HEK293 (cell line): ENCODE data around the gene BMPR2.

Source experiments
- CTCF ChIA-PET: fragments of 350-600 bp; formaldehyde crosslinking; extraction: SDS; loops from one replicate; lab custom pipeline; 2021; ENCODE audit warnings: antibody characterized with exemption; lab: Yijun Ruan, JAX
- POLR2A ChIA-PET: fragments of 300-600 bp; formaldehyde crosslinking; extraction: SDS; loops from one replicate; lab custom pipeline; 2020; ENCODE audit warnings: antibody characterized with exemption, inconsistent platforms; lab: Yijun Ruan, JAX
- H3K27ac ChIP-seq: fragments of 200-500 bp; sonication (Bioruptor generic); 2 replicates; pipeline ENCODE4 v1.5.1; 2014; ENCODE audit warnings: low read depth, low read length, control low read depth, inconsistent platforms; ENCODE audit errors: extremely low read depth
- H3K36me3 ChIP-seq, 2 experiments: fragments of 200-500 bp in 1 of 2; sonication (Bioruptor generic) in 1 of 2; 1 replicate in 1 of 2; 2 replicates in 1 of 2; pipeline ENCODE4 v1.5.1; 2014 to 2017; ENCODE audit warnings: inconsistent platforms in 2 of 2, low read length in 2 of 2; ENCODE audit not compliant: control insufficient read depth in 2 of 2, insufficient read depth in 1 of 2
- H3K4me1 ChIP-seq: fragments of 200-500 bp; sonication (Bioruptor generic); 2 replicates; pipeline ENCODE4 v1.5.1; 2014; ENCODE audit warnings: mild to moderate bottlenecking, low read length, inconsistent platforms; ENCODE audit not compliant: control insufficient read depth, insufficient read depth
- H3K4me3 ChIP-seq: 2 replicates; pipeline ENCODE4 v1.5.1; 2011; ENCODE audit warnings: low read depth, mild to moderate bottlenecking, control low read depth, low read length, moderate library complexity
- H3K9me3 ChIP-seq: fragments of 200-500 bp; sonication (Bioruptor generic); 2 replicates; pipeline ENCODE4 v1.5.1; 2014; ENCODE audit warnings: low read depth, low read length, inconsistent platforms; ENCODE audit not compliant: control insufficient read depth, insufficient read depth
- FEZF1 ChIP-seq: fragments of 450-650 bp; formaldehyde crosslinking; IDR thresholded peaks from 2 replicates; pipeline ENCODE4 v1.5.1; 2016; ENCODE audit warnings: missing biosample characterization, missing genetic modification characterization
- SP3 ChIP-seq: fragments of 450-650 bp; formaldehyde crosslinking; IDR thresholded peaks from 2 replicates; pipeline ENCODE4 v1.5.1; 2016; ENCODE audit warnings: missing biosample characterization, missing genetic modification characterization
- ZBTB17 ChIP-seq: fragments of 450-650 bp; formaldehyde crosslinking; IDR thresholded peaks from 2 replicates; pipeline ENCODE4 v1.5.1; 2016; ENCODE audit warnings: missing biosample characterization, missing genetic modification characterization
- ZNF10 ChIP-seq: fragments of 450-650 bp; formaldehyde crosslinking; IDR thresholded peaks from 2 replicates; pipeline ENCODE4 v1.5.1; 2017; ENCODE audit warnings: missing biosample characterization, missing genetic modification characterization
- ZNF16 ChIP-seq: fragments of 450-650 bp; formaldehyde crosslinking; IDR thresholded peaks from 2 replicates; pipeline ENCODE4 v1.5.1; 2016; ENCODE audit warnings: low read depth, missing biosample characterization, missing genetic modification characterization
- ZNF529 ChIP-seq: fragments of 450-650 bp; formaldehyde crosslinking; IDR thresholded peaks from 2 replicates; pipeline ENCODE4 v1.5.1; 2017; ENCODE audit warnings: missing genetic modification characterization, missing biosample characterization; ENCODE audit not compliant: insufficient replicate concordance
- ZNF555 ChIP-seq: fragments of 450-650 bp; formaldehyde crosslinking; conservative IDR thresholded peaks from 2 replicates; pipeline ENCODE4 v1.5.1; 2017; ENCODE audit warnings: missing biosample characterization, mild to moderate bottlenecking, missing genetic modification characterization, inconsistent platforms
- ZNF560 ChIP-seq: fragments of 450-650 bp; formaldehyde crosslinking; IDR thresholded peaks from 2 replicates; pipeline ENCODE4 v1.5.1; 2017; ENCODE audit warnings: missing biosample characterization, missing genetic modification characterization, borderline replicate concordance
- ZNF600 ChIP-seq: fragments of 450-650 bp; formaldehyde crosslinking; IDR thresholded peaks from 2 replicates; pipeline ENCODE4 v1.5.1; 2016; ENCODE audit warnings: missing biosample characterization, missing genetic modification characterization
- ZSCAN16 ChIP-seq: fragments of 450-650 bp; formaldehyde crosslinking; IDR thresholded peaks from 2 replicates; pipeline ENCODE4 v1.5.1; 2016; ENCODE audit warnings: missing biosample characterization, missing genetic modification characterization
- TF ChIP-seq, protein P1 (sequence below): fragments of 450-650 bp; formaldehyde crosslinking; IDR thresholded peaks from 2 replicates; pipeline ENCODE4 v1.5.1; 2016; ENCODE audit warnings: missing biosample characterization, missing genetic modification characterization
- TF ChIP-seq, protein P2 (sequence below): fragments of 450-650 bp; formaldehyde crosslinking; IDR thresholded peaks from 2 replicates; pipeline ENCODE4 v1.5.1; 2016; ENCODE audit warnings: missing biosample characterization, missing genetic modification characterization
- TF ChIP-seq, protein P3 (sequence below): fragments of 450-650 bp; formaldehyde crosslinking; IDR thresholded peaks from 2 replicates; pipeline ENCODE4 v1.5.1; 2017; ENCODE audit warnings: missing biosample characterization, mild to moderate bottlenecking, missing genetic modification characterization, moderate library complexity

BMPR2 gene

DNA sequence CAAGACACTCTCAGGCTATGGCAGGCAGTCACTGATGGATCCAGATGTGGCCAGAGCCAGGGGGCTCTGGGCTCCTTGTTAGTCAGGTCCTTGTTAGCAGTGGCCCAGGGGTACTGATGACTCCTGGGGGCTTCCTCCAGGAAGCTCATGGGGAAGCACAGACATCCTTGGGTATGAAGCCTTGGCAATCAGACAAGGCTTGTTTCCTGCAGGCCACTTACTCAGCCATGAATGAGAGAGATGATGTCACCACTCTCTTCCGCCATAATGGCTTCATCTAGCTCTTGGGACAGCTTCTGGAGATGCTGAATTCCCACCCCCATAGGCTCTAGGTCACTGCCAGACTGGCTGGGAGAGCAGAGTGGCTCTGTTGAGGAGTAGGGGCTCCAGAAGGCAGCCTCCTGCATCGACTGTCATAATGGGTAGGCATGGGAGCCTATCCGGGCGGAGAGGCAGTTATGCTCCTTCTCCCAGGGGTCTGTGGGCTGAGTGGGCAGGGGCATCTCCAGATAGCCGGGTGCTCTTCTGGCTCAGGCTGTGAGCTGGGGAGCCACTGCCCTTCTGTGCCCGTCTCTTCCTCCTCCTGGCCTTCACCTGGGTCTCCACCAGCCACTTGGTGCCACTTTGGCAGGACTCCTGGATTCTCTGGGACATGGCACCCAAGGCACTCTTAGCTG, 40.2 kb upstream of the BMPR2 start (continued):
- TF ChIP-seq, protein P1, sequence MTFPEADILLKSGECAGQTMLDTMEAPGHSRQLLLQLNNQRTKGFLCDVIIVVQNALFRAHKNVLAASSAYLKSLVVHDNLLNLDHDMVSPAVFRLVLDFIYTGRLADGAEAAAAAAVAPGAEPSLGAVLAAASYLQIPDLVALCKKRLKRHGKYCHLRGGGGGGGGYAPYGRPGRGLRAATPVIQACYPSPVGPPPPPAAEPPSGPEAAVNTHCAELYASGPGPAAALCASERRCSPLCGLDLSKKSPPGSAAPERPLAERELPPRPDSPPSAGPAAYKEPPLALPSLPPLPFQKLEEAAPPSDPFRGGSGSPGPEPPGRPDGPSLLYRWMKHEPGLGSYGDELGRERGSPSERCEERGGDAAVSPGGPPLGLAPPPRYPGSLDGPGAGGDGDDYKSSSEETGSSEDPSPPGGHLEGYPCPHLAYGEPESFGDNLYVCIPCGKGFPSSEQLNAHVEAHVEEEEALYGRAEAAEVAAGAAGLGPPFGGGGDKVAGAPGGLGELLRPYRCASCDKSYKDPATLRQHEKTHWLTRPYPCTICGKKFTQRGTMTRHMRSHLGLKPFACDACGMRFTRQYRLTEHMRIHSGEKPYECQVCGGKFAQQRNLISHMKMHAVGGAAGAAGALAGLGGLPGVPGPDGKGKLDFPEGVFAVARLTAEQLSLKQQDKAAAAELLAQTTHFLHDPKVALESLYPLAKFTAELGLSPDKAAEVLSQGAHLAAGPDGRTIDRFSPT (tag by site-specific recombination), result no peak
- TF ChIP-seq FEZF1 (tag by site-specific recombination), result no peak
- TF ChIP-seq ZNF560, result no peak
- TF ChIP-seq, all 188 proteins: peak for 2

DNA sequence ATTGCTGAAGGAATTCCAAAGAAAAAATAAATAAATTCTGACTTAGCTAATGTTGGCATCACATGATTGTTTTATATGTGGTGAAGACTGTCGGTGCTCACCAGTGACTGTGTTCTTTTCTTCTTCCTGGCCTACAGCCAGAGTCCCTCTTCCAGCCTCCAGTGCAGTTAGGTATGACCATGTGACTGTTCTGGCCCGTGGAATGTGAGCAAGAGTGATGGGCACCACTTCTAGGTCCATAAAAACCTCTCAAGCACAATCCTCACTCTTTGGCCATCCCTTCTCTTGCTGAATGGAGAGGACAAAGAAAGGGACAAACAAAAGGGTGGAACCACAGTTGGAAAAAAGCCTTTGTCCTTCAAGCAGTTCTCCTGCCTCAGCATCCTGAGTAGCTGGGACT, 39.0 kb upstream of the BMPR2 start:
- H3K4me3 ChIP-seq, result no peak overlapping the region
- CTCF ChIA-PET, result interaction anchor here (1.1 kb wide), 1 partner anchor 9 kb away, joined by 3 read pairs; no protein-coding TSS in a partner anchor
- no peaks in the 10 kb centered on the region for H3K36me3 ChIP-seq
- H3K4me1 ChIP-seq, result peaks cover 13% of the 10 kb centered on the region
- no peak overlapping the region; the same call in 1 of the 2 replicates for H3K27ac ChIP-seq
- H3K9me3 ChIP-seq, result no peaks in the 10 kb centered on the region
- POLR2A ChIA-PET, result no interaction called here
- TF ChIP-seq, protein P2, sequence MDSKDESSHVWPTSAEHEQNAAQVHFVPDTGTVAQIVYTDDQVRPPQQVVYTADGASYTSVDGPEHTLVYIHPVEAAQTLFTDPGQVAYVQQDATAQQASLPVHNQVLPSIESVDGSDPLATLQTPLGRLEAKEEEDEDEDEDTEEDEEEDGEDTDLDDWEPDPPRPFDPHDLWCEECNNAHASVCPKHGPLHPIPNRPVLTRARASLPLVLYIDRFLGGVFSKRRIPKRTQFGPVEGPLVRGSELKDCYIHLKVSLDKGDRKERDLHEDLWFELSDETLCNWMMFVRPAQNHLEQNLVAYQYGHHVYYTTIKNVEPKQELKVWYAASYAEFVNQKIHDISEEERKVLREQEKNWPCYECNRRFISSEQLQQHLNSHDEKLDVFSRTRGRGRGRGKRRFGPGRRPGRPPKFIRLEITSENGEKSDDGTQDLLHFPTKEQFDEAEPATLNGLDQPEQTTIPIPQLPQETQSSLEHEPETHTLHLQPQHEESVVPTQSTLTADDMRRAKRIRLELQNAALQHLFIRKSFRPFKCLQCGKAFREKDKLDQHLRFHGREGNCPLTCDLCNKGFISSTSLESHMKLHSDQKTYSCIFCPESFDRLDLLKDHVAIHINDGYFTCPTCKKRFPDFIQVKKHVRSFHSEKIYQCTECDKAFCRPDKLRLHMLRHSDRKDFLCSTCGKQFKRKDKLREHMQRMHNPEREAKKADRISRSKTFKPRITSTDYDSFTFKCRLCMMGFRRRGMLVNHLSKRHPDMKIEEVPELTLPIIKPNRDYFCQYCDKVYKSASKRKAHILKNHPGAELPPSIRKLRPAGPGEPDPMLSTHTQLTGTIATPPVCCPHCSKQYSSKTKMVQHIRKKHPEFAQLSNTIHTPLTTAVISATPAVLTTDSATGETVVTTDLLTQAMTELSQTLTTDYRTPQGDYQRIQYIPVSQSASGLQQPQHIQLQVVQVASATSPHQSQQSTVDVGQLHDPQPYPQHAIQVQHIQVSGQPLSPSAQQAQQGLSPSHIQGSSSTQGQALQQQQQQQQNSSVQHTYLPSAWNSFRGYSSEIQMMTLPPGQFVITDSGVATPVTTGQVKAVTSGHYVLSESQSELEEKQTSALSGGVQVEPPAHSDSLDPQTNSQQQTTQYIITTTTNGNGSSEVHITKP, result 0 out of 2 replicates have a peak, but pooled peaks have one; percentile 16
- TF ChIP-seq ZSCAN16 (tag by site-specific recombination), result no peak
- no peak for TF ChIP-seq ZNF529 (tag by site-specific recombination)
- peak; percentile 68; the same call in 1 of the 2 replicates for TF ChIP-seq ZNF600 (tag by site-specific recombination)
- TF ChIP-seq ZBTB17 (tag by site-specific recombination), result peak; percentile 55; the same call in 1 of the 2 replicates
- TF ChIP-seq ZNF10 (tag by site-specific recombination), result 0 out of 2 replicates have a peak, but pooled peaks have one; percentile 31
- TF ChIP-seq ZNF555, result no peak
- TF ChIP-seq ZNF16, result no peak

DNA sequence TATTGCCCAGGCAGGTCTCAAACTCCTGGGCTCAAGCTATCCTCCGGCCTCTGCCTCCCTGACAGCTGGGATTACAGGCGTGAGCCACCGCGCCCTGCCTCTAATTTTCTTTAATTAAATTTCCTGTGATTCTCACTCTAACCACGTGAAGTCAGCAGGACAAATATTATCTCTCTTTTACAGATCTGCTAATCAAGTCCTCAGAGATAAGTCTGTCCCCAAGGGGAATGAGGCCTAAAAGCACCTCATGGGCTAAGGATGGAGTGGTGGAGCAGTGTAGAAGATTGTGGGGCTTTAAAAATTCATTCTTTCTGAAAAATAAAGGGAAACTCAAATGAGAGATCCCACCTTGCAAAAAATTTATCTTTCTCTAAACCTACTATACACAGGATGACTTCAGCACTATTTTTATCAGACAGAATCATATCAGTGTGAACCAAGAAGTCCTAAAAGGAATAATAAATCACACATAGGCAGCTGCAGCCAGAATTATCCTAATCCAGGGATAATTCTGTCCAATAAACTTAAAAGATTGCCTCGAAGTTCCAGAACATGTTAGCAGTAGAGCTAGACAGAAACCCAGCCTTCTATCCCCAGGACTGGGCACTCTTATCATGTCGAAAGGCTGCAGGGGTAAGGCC, 38.3 kb upstream of the BMPR2 start:
- H3K27ac ChIP-seq, result peak overlapping the region; percentile 28; the same call in 1 of the 2 replicates
- TF ChIP-seq ZNF555 (no peak), SP3 (tag by site-specific recombination) (no peak)
- TF ChIP-seq, protein P3, sequence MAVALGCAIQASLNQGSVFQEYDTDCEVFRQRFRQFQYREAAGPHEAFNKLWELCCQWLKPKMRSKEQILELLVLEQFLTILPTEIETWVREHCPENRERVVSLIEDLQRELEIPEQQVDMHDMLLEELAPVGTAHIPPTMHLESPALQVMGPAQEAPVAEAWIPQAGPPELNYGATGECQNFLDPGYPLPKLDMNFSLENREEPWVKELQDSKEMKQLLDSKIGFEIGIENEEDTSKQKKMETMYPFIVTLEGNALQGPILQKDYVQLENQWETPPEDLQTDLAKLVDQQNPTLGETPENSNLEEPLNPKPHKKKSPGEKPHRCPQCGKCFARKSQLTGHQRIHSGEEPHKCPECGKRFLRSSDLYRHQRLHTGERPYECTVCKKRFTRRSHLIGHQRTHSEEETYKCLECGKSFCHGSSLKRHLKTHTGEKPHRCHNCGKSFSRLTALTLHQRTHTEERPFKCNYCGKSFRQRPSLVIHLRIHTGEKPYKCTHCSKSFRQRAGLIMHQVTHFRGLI (tag by site-specific recombination), result no peak
- CTCF ChIA-PET, result interaction anchor here (0.6 to 1.1 kb wide), 2 partner anchors 8 to 816 kb away, joined by 3 to 6 read pairs; no protein-coding TSS in a partner anchor
- no peak overlapping the region for H3K4me3 ChIP-seq
- H3K9me3 ChIP-seq, result no peaks in the 10 kb centered on the region
- no peaks in the 10 kb centered on the region for H3K36me3 ChIP-seq
- POLR2A ChIA-PET, result no interaction called here
- H3K4me1 ChIP-seq, result peaks cover 13% of the 10 kb centered on the region
